ENCODE data around the gene ZNF716.

ZNF716 gene

DNA sequence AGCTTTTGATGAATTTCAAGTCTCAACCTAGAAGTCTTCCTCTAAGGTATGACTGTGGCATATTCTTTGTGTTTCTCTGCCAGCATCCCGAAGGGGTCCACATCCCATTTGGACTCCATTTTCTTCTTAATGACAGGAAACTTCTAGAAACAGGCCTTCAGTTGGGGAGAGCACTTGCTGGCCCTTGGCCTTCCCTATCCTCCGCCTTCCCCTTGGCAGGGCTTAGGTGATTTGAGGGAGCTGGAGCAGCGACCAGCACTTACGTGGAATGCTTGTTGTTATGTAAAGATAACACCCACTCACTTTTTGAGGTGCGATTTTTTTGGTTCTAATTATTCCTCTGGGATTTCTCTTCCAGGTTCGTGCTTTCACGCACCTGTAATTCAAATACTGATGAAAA lies 42.9 kb upstream of the ZNF716 start:
- Mint-ChIP-seq H3K4me3 (no peak overlapping the region), H3K27me3 (ENCODE audit: low read depth, poor library complexity) (no peaks in the 10 kb centered on the region), H3K9me3 (peaks cover 95% of the 10 kb centered on the region), H3K4me1 (no peaks in the 10 kb centered on the region), H3K36me3 (ENCODE audit: low read depth) (no peaks in the 10 kb centered on the region), H3K27ac (no peak overlapping the region)
- no peak for DNase-seq
- TF ChIP-seq CTCF (IDR thresholded peaks at IDR 0.05) = no peak

DNA sequence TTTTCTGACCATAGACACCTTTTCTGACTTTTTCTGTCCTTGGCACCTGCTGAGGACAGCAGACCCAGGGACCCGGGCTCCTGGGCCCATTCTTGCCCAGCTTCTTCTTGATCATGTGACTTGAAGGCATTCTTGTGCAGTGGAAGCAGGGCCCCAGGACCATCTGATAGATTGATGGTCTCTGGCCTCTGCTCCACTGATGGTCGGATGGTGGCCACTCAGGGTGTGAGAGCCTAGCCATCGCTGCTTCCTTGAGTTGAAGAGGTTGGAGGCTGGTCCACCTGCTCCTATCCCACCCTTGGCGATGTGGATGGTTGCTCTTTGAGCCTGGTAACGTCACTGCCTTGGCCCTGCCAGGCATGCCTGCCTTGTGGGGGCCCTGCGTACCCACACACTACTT lies 37.8 kb upstream of the ZNF716 start:
- H3K4me3 Mint-ChIP-seq = no peak overlapping the region
- H3K27ac Mint-ChIP-seq = no peak overlapping the region
- no peak for TF ChIP-seq CTCF (IDR thresholded peaks at IDR 0.05)
- no peak for DNase-seq
- no peaks in the 10 kb centered on the region for H3K36me3 Mint-ChIP-seq (ENCODE audit: low read depth)
- H3K4me1 Mint-ChIP-seq = no peaks in the 10 kb centered on the region
- no peaks in the 10 kb centered on the region for H3K27me3 Mint-ChIP-seq (ENCODE audit: low read depth, poor library complexity)
- H3K9me3 Mint-ChIP-seq = peaks cover 92% of the 10 kb centered on the region

- DNase-seq = no peak
- Mint-ChIP-seq H3K36me3 (ENCODE audit: low read depth) (no peaks in the 10 kb centered on the region), H3K27me3 (ENCODE audit: low read depth, poor library complexity) (no peaks in the 10 kb centered on the region), H3K4me3 (no peak overlapping the region), H3K9me3 (peaks cover 91% of the 10 kb centered on the region), H3K27ac (no peak overlapping the region), H3K4me1 (no peaks in the 10 kb centered on the region)
- TF ChIP-seq CTCF (IDR thresholded peaks at IDR 0.05) = no peak
Observed at GRCh38 chr7:57412618-57413017, 37.4 kb upstream of the ZNF716 start.

GRCh38 chr7:57413529-57414398 lies 36.2 kb upstream of the ZNF716 start:
- DNase-seq = no peak
- H3K9me3 Mint-ChIP-seq = peaks cover 91% of the 10 kb centered on the region
- no peak overlapping the region for H3K4me3 Mint-ChIP-seq
- no peak for TF ChIP-seq CTCF (IDR thresholded peaks at IDR 0.05)
- no peak overlapping the region for H3K27ac Mint-ChIP-seq
- no peaks in the 10 kb centered on the region for H3K36me3 Mint-ChIP-seq (ENCODE audit: low read depth)
- H3K4me1 Mint-ChIP-seq = no peaks in the 10 kb centered on the region
- H3K27me3 Mint-ChIP-seq (ENCODE audit: low read depth, poor library complexity) = no peaks in the 10 kb centered on the region

GRCh38 chr7:57414415-57414814 lies 35.6 kb upstream of the ZNF716 start:
- TF ChIP-seq CTCF (IDR thresholded peaks at IDR 0.05) = no peak
- Mint-ChIP-seq H3K4me3 (no peak overlapping the region), H3K36me3 (ENCODE audit: low read depth) (no peaks in the 10 kb centered on the region), H3K27ac (no peak overlapping the region), H3K4me1 (no peaks in the 10 kb centered on the region), H3K9me3 (peaks cover 88% of the 10 kb centered on the region), H3K27me3 (ENCODE audit: low read depth, poor library complexity) (no peaks in the 10 kb centered on the region)
- DNase-seq = no peak

GRCh38 chr7:57414852-57415251 lies 35.1 kb upstream of the ZNF716 start:
- no peak for TF ChIP-seq CTCF (IDR thresholded peaks at IDR 0.05)
- H3K4me1 Mint-ChIP-seq = no peaks in the 10 kb centered on the region
- H3K27me3 Mint-ChIP-seq (ENCODE audit: low read depth, poor library complexity) = no peaks in the 10 kb centered on the region
- H3K9me3 Mint-ChIP-seq = peaks cover 88% of the 10 kb centered on the region
- no peak for DNase-seq
- no peak overlapping the region for H3K4me3 Mint-ChIP-seq
- H3K27ac Mint-ChIP-seq = no peak overlapping the region
- no peaks in the 10 kb centered on the region for H3K36me3 Mint-ChIP-seq (ENCODE audit: low read depth)

Measured in nephron progenitor cell (in vitro differentiated cells).